GM19099 (cell line): Measurements from ENCODE around the gene SMYD4.
A peak's percentile ranks its signal among the peaks of the same experiment; 100 is the strongest.

Experiments used
- POLR2A ChIP-seq: IDR thresholded peaks from 3 replicates; pipeline ENCODE4 v1.6.1; 2011; ENCODE audit warnings: low read depth; ENCODE audit not compliant: insufficient read length; ENCODE audit errors: extremely low read depth

SMYD4 gene

GRCh38 chr17:1752425-1753262 is 77.1 kb downstream of the SMYD4 start:
- TF ChIP-seq POLR2A, result no peak

GRCh38 chr17:1750628-1751027 is 79.1 kb downstream of the SMYD4 start:
- TF ChIP-seq POLR2A, result no peak

- no peak for TF ChIP-seq POLR2A
Measured at GRCh38 chr17:1746975-1747543, 82.6 kb downstream of the SMYD4 start.

- TF ChIP-seq POLR2A, result no peak
Measured at GRCh38 chr17:1745513-1746020, 84.1 kb downstream of the SMYD4 start.

GRCh38 chr17:1744551-1745512 is 84.9 kb downstream of the SMYD4 start:
- no peak for TF ChIP-seq POLR2A

- TF ChIP-seq POLR2A, result no peak
Measured at GRCh38 chr17:1743088-1743439, 86.6 kb downstream of the SMYD4 start.

GRCh38 chr17:1742371-1743087 is 87.2 kb downstream of the SMYD4 start, which contains the start of gene SERPINF2:
TSS of gene SERPINF2 (plus strand) at chr17:1742871. CDS start at chr17:1744996, 2,125 bp downstream.
- no peak for TF ChIP-seq POLR2A

- TF ChIP-seq POLR2A, result no peak
Measured at GRCh38 chr17:1737531-1738291, 92.0 kb downstream of the SMYD4 start.

- peak; percentile 16 for TF ChIP-seq POLR2A
Measured at GRCh38 chr17:1736348-1737281, 93.1 kb downstream of the SMYD4 start.

GRCh38 chr17:1735834-1736347 is 93.8 kb downstream of the SMYD4 start:
- TF ChIP-seq POLR2A, result no peak

- no peak for TF ChIP-seq POLR2A
Measured at GRCh38 chr17:1735418-1735817, 94.3 kb downstream of the SMYD4 start.

- TF ChIP-seq POLR2A, result no peak
Measured at GRCh38 chr17:1733759-1734158, 95.9 kb downstream of the SMYD4 start.
